Ecto neural progenitor cell (in vitro differentiated cells): Measurements from ENCODE around the gene KLHL26.

Experiments used
- DNase-seq: peaks from one replicate; pipeline ENCODE4 v3.0.0-alpha.2; 2018; ENCODE audit warnings: low spot score

Gene KLHL26

DNA sequence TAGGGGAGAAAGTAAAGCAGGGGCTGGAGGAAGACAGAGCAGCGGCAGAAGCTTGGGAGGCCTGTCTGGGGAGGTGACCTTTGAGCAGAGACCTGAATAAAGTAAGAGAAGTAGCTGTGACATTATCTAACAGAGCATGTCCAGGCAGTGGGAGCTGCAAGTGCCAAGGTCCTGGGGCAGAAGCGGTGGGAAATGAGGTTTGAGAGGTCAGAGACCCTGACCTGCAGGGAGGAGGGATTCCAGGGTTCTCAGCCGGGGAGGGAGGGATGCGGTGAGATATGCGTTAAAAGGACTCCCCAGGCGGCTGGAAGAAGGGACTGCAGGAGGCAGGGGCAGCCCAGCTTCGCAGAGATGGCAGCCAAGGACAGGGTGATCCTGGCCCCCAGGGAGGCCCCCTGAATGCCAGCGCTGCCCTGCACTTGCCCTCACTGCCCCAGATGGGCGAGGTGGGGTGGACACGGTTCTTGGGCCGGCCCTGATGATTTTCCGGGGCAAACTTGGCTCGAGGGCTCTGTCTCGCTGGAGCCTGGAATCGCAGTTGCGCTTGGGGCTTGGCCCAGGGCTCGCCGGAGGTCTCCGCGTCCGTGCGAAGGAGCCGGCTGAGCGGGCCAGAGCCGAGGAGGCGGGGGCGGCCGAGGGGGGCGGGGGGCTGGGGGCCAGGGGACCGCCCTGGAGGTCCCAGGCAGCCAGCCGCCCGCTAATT is 33.4 kb upstream of the KLHL26 start:
- DNase-seq = peak; percentile 70

DNA sequence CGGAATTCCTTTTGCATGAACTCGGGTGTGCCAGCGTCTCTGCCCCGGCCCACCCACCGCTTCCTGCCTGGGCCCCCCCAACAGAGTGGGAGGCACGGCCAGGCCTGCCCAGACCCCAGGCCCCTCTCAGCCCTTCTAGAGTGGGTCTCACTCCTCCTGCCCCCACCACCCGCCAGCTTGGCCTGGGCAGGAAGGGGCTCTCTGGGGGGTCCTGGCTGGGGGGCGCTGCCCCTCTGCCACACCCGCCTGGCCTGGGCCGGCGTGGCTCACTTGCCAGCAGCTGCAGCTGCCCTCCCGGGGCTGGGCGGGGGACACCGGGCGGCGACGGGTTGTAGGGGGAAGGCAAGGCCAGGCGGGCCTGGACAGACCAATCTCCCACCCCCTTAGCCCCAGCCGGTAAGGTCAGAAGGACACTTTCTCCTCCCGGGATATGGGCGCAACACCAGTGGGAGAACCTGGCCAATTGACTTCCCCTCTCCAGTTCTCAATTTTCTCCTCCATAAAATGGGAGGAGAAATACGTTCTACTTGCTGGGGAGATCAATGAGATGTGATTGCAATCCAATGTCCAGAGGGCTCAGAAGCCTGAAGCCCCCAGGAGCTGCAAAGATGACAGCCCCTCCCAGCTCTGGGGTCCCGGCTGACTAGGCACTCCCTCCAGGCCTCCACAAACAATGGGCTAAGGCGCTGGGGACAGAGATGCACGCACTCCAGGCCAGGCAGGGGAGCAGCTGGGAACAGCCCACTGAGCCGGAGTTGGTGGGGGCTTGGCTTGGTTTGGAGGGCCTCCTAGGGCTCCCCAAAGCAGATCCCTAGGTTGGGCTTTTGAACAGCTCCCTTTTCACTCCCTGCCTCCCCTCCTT is 32.6 kb upstream of the KLHL26 start:
- DNase-seq = peak; percentile 67

DNA sequence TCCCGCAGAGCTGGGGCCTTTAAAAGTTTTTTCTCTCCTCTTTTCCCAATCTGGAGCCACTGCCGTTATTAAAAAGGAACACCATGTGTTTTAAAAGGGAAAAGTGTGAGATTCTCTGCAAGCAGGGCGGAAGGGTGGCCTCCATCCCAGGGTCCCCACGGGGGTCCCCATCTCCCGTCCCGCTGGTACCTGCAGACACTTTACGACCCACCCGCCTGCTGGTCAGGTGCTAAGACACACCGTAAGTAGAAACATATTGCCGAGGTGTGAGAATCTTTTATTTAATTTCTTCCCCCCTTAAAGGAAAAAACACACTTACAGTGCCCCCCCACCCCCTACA is 32.0 kb upstream of the KLHL26 start:
- no peak for DNase-seq

DNA sequence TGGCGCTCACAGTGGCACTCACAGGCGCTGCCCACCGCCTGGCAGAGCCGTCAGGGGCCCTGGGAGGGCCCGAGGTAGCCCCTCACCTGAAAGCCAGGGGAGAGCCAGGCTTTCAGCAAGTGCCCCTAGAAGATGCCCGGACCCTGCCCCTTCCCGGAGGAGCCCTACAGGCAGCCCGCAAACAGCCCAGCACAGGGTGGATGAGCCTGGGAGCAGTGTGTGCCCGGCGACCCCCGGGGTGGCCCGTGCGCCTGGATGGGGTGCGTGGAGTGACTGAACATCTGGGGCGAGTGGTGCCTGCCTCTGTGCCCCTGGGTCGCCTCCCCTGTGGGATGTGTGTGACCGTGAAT is 31.7 kb upstream of the KLHL26 start:
- DNase-seq = peak; percentile 51

DNA sequence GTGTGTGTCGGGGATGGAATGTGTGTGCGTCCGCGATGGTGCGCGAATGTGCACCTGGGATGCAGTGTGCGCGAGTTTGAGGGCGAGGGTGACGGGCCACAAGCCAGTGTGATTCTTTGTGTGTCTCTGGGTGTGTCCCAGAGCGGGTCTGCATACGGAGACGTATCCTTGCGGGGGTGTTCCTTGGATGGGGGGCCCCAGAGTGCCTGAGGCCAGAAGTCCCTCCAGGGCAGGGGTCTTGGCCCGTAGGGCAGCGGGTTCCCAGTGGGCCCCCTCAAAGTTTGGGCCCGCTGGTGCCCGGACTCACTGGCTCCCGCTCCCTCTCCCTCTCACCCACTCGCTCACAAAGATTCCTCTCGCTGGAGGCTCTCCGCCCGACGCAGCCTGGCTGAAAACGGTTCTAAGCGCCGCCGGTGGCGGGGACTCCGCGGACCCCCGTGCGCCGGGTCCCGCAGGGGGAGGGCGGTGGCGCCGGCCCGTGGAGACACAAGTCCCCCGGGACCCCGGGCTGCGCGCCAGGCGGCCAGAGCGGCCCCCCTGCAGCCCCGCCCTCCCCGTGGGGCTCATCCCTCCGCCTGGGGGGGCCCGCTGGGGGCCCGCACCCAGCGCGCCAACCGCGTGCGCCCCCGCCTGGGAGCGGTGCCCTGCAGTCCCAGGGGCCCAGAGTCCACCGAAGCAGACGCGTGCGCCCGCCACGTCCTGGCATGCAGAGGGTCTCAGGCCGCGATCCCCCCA is 31.1 kb upstream of the KLHL26 start:
- peak; percentile 48 for DNase-seq

DNA sequence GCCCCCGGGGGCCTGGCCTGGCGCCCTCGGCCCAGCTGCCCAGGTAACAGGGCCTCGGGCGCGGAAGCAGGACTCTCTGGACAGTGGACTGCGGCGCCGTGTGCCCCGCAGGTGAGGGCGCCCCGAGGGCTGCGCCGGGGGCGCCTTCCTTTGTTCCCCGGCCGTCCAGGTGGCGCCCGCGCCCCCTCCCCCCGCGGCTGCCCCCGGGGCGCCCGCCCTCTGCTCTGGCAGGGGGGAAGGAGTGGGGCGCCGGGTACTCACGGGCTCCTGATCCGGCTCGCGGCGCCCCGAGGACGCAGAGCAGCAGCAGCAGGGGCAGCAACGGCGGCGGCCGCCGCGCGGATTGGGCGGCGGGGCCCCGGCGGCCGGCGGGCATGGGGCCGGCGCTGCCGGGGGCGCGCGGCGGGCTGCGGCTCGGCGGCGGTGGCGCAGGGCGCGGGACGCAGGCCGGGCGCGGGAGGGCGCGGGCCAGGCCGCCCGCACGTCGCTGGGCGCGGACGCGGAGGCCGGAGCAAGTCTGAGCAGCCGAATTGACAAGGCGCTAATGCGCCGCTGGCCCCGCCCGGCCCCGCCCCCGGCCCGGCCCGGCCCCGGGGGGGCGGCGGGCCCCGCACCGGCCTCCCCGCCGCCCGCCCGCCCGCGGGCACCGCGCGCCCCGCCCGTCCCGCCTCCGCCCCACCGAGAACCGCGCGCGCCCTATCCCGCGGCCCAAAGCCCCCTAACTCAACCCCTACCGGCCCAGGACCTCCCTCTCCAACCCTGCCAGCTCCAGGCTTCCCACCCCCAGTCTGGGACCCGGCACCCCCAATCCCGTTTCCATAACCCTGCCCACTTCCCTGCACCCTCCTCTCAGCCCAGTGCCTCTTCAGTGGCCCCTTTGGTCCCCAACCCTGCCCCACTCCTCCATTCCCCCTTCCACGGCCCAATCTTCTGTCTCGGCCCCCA is 30.3 kb upstream of the KLHL26 start, which contains the start of gene CRLF1:
Gene CRLF1, minus strand, starts transcription at position 519 of the 945 bp plus-strand sequence. Its CDS starts 143 bp downstream, at position 376.
- peak; percentile 49 for DNase-seq

- peak; percentile 57 for DNase-seq
Measured at GRCh38 chr19:18607226-18608101, 29.4 kb upstream of the KLHL26 start.

DNA sequence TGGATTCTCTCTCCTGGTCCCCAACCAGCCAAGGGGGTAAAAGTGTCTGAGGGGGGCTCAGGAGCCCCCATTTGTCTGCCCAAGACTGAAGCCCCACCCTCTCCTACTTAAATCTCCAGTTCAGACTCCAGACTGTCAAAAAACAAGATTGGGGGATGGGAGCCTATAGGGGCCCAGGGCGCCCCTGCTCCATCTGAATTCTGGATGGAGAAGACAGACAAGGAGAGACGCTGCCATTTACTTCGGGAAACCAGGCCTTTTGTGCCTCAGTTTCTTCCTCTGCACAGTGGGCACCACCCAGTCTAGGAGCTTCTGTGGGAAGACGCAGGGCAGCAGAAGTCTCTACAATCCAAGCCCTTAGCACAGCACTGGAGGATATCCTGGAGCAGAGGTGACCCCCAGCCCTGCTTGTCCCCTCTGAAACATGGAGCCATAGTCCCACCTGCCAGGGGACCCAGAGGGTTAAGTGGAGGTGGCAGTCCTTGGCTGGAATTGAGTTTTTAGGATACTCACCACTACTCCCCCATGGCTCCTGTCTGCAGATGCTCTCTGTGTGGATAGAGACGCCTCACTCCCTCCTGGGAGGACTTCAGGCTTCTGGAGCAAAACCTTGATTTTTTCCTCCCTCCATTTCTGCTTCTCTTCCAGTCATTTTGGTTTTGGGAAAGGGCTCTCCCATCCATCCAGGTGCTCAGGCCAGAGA is 28.6 kb upstream of the KLHL26 start:
- no peak for DNase-seq

- no peak for DNase-seq
Measured at GRCh38 chr19:18608805-18609716, 27.8 kb upstream of the KLHL26 start.

DNA sequence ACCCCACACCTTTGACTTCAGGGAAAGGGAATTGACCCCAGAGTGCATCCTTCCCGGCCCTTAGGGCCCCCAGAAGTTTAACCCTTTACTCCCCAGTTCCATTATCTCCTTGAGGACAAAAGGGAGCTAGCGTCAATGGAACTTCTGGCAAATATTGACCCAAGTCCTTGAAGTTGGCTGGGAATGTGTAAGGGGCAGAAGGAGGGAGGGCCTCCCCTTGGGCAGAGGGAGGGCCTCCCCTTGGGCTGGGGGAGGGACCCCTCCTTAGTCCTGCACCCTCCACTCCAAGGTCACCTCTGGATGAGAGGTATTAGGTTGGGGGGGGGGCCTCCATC is 27.1 kb upstream of the KLHL26 start:
- DNase-seq = no peak

GRCh38 chr19:18610245-18610555 is 26.6 kb upstream of the KLHL26 start:
- DNase-seq = no peak

- DNase-seq = peak; percentile 67
Measured at GRCh38 chr19:18610556-18611326, 26.1 kb upstream of the KLHL26 start.

DNA sequence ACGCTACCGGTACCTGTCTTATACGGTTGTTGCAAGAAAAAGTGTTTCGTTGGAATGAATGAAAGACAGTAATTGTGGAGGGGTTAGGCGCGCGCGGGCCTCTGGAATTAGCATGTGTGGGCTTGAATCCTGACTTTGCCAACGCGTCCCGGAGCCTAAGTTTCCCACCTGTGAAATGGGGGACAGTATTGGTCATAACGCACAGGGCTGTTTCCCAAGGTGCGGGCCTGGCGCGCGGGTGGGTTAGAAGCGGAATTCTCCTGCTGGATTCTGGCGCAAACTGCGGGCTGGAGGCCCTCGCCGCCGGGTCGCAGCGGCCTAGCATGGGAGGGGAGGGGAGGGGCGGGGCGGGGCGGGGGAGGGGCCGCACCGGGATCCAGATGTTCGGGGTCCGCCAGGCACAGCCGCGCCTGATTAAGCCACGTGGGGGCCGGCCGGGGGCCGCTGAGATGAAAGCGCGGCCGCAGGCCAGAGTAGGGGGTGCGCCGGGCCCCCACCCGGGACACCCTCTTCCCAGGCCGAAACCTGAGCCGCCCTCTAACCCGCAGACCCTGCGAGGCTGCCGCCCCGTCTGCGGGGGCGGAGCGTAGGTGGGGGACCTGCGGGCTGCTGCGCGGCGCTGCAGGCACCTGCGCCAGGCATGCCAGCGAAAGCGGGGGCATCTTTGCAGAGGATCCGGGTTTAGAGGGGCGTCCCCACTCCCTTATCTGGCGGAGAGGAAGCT is 25.3 kb upstream of the KLHL26 start:
- DNase-seq = peak; percentile 75

DNA sequence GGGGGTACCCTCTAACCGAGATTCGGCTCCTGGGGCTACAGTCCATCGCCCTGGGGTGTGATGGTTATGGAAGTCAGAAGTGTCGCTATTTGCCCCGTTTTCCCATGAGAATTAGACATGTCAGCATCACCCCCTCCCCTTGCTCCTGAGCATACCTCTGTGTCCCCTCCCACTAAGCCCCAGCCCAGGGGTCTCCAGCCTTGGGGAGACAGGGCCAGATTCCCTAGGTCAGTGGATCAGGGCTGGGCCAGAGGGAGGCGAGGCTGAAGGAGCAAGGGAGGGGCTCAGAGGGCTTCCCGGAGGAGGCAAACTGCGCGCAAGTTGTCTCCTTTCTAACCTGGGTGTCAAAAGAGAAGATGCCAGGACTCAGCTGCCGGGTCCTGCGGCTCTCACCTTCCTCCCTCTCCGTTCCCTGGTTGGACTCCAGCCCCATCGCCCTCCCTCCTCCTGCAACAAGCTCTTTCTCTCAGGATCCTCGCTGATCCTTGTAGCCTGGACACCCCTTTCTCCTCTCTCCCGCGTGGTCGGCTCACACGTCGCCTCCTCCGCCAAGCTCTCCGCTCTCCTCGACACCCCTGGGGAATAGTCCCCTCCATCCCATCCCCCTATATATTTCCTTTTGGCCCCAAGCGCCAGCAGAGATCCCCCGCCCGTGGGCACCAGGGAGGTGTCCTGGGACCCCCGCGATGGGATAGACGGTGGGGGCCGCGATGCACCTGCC is 24.6 kb upstream of the KLHL26 start:
- DNase-seq = peak; percentile 52

DNA sequence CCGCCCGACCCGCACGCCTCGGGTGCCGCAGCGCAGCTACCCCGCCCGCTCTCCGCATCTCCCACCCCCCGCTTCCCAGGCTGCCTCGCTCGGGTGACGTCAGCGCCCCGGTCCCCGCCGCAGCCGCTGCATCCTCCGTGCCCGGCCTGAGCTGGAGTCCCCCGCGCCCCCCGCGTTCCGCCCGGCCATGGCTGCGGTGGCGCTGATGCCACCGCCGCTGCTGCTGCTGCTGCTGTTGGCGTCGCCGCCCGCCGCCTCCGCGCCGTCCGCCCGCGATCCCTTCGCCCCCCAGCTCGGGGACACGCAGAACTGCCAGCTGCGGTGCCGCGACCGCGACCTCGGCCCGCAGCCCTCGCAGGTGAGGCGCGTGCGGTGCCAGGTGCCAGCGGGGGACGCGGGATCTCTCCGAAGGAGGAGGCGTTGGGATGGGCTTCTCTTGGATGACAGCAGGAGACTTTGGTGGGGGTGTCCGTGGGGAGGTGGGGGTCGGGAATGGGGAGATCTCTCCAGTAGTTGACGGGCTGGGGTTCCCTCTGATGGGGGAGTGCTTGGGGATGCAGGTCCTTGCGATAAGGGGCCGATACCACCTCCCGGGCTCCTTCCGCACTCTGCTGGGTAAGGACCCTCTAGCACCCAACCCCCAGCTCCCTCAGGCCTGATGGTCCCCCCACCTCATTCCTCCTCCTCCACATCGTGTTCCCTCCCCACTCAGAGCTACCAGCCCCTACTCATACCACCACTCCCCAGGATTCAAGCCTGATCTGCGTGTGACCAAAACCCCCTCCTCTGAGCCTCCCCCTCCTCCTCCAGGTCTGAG is 23.8 kb upstream of the KLHL26 start, which contains the start of gene TMEM59L:
Gene TMEM59L, plus strand, starts transcription at position 99 of the 817 bp plus-strand sequence. Its CDS starts 89 bp downstream, at position 188.
- DNase-seq = peak; percentile 74
